ENCODE results near the gene VPS26A. TPM values are rescaled to one million over a fixed set of nuclear protein-coding genes. Genes with fewer than 3 reads are reported as not detected.

Gene VPS26A
- total and polyA plus RNA-seq, 2 experiments from 2014 or later, result 29.0 to 41.6 TPM

DNA sequence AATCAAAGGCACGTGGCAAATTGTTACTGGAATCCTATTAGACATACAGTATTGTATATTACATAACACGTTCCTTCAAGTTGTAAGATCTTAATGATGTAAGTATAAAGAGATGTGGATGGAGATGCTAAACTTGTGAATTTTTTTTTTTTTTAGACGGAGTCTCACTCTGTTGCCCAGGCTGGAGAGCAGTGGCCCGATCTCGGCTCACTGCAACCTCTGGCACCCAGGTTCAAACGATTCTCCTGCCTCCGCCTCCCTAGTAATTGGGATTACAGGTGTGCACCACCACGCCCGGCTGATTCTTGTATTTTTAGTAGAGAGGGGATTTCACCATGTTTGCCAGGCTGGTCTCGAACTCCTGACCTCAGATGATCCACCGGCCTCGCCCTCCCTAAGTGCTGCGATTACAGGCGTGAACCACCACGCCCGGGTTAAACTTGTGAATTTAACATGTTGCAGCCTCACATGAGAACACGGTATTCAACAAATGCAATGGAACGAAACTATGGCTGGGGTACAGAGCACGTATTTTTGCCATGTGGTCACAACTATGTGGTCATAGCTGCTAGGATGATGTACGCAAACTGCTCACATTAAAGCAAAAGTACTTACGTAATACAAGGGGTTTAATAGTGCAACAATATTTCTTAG is 55.2 kb downstream of the VPS26A start:
- peaks cover 2% of the 10 kb centered on the region; the same call in 1 of the 3 replicates for H3K9me3 Mint-ChIP-seq
- no peak for DNase-seq (ENCODE audit: low spot score)
- H3K4me3 Mint-ChIP-seq, result peak overlapping the region; percentile 97
- peak; percentile 1; the same call in 1 of the 2 replicates for TF ChIP-seq CREB1 (CRISPR knock-in tag; IDR thresholded peaks at IDR 0.05; ENCODE audit: low read depth)
- TF ChIP-seq JUNB (IDR thresholded peaks at IDR 0.05; ENCODE audit: unreplicated experiment), result no peak
- H3K4me3 ChIP-seq, result peak overlapping the region; percentile 84
- H3K9me2 ChIP-seq (ENCODE audit: insufficient read depth), result no peaks in the 10 kb centered on the region
- no peaks in the 10 kb centered on the region for H3K27me3 ChIP-seq (ENCODE audit: insufficient read depth)
- peaks cover 8% of the 10 kb centered on the region for H3K4me1 Mint-ChIP-seq
- ATAC-seq, result no peak; the same call in 2 of the 3 replicates
- H3K79me2 ChIP-seq (replicated peaks; ENCODE audit: insufficient read depth), result peaks cover 40% of the 10 kb centered on the region
- H3K4me2 ChIP-seq, result peak overlapping the region; percentile 97
- H4K20me1 ChIP-seq (replicated peaks; ENCODE audit: insufficient read depth), result no peaks in the 10 kb centered on the region; the same call in 1 of the 2 replicates
- no peaks in the 10 kb centered on the region for H3K36me3 ChIP-seq (ENCODE audit: insufficient read depth)
- H3F3A ChIP-seq (replicated peaks; ENCODE audit: low read depth), result no peaks in the 10 kb centered on the region
- peak overlapping the region; percentile 100 for H3K27ac Mint-ChIP-seq
- H3K4me1 ChIP-seq (ENCODE audit: insufficient read depth), result peaks cover 5% of the 10 kb centered on the region
- H2AFZ ChIP-seq, result no peak overlapping the region
- peaks cover 12% of the 10 kb centered on the region for H3K27me3 Mint-ChIP-seq (ENCODE audit: insufficient read depth, low read depth, poor library complexity)
- H3K27ac ChIP-seq (ENCODE audit: low read depth), result no peak overlapping the region
- 0 out of 3 replicates have a peak, but pooled peaks cover 4% of the 10 kb centered on the region for H3K36me3 Mint-ChIP-seq (ENCODE audit: low read depth)

DNA sequence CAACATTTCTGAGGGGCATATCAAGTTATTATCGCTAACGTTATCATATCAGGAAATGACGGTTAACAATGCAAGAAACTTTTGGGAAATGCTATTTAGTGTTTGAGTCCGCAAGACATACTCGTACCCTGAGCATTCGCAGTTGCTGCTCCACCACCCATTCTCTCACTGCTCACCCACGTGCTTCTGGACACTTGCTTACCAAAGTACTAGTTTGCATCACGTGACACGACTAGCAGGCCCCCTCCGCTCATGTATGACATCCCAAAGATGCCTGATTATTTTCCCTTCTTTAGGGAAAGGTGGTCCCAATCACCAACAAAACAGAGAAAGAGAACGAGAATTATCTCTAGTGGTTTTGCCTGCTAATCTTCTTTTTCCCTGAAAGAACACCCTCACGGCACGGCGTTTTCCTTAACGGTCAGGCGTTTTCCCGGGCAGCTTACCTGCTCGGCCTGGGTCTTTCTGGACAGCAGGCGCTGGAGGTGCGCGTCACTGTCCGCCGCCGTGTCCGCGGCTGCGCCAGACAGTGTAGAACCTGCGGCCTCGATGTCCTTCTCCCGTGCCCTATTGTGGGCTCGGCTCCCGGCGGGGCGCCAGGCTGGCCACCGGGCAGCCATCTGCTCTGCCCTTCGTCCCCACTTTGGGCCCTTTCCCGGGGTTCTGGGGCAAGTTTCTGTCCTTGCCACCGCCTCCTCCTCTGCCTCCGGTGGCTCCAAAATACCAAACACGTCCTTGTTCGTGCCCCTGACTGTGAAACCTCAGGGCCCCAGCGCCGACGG is 56.0 kb downstream of the VPS26A start, which contains the start of gene SUPV3L1:
Gene SUPV3L1, plus strand, starts transcription at position 492 of the 782 bp plus-strand sequence. Its CDS starts 58 bp downstream, at position 550.
- Histone ChIP-seq H3K4me1 (ENCODE audit: insufficient read depth) (peaks cover 5% of the 10 kb centered on the region), H3K4me2 (peak within 1 kb of the TSS; percentile 97), H4K20me1 (replicated peaks; ENCODE audit: insufficient read depth) (peaks cover 3% of the 10 kb centered on the region), H3K27ac (ENCODE audit: low read depth) (peak within 1 kb of the TSS; percentile 12; the same call in 1 of the 2 replicates), H3K36me3 (ENCODE audit: insufficient read depth) (no peaks in the 10 kb centered on the region), H3K27me3 (ENCODE audit: insufficient read depth) (no peaks in the 10 kb centered on the region), H2AFZ (peak within 1 kb of the TSS; percentile 1; the same call in 1 of the 2 replicates), H3K79me2 (replicated peaks; ENCODE audit: insufficient read depth) (peaks cover 47% of the 10 kb centered on the region), H3K4me3 (peak within 1 kb of the TSS; percentile 84), H3K9me2 (ENCODE audit: insufficient read depth) (no peaks in the 10 kb centered on the region), H3F3A (replicated peaks; ENCODE audit: low read depth) (no peaks in the 10 kb centered on the region)
- peak within 1 kb of the TSS; percentile 100 for H3K27ac Mint-ChIP-seq
- H3K27me3 Mint-ChIP-seq (ENCODE audit: insufficient read depth, low read depth, poor library complexity), result peaks cover 12% of the 10 kb centered on the region
- peak; percentile 98 for DNase-seq (ENCODE audit: low spot score)
- H3K4me1 Mint-ChIP-seq, result peaks cover 8% of the 10 kb centered on the region
- peaks cover 2% of the 10 kb centered on the region; the same call in 1 of the 3 replicates for H3K9me3 Mint-ChIP-seq
- ATAC-seq, result peak; percentile 93
- H3K36me3 Mint-ChIP-seq (ENCODE audit: low read depth), result 0 out of 3 replicates have a peak, but pooled peaks cover 4% of the 10 kb centered on the region
- peak within 1 kb of the TSS; percentile 97 for H3K4me3 Mint-ChIP-seq
- TF ChIP-seq EZH2 (IDR thresholded peaks at IDR 0.05; ENCODE audit: low read depth, unreplicated experiment) (no peak), JUNB (IDR thresholded peaks at IDR 0.05; ENCODE audit: unreplicated experiment) (no peak), CREB1 (CRISPR knock-in tag; IDR thresholded peaks at IDR 0.05; ENCODE audit: low read depth) (peak; percentile 99), NANOG (IDR thresholded peaks at IDR 0.05; ENCODE audit: borderline replicate concordance) (no peak), POLR2AphosphoS5 (IDR thresholded peaks at IDR 0.05; ENCODE audit: low read depth) (peak; percentile 66)
- TF ChIP-seq, protein P1, sequence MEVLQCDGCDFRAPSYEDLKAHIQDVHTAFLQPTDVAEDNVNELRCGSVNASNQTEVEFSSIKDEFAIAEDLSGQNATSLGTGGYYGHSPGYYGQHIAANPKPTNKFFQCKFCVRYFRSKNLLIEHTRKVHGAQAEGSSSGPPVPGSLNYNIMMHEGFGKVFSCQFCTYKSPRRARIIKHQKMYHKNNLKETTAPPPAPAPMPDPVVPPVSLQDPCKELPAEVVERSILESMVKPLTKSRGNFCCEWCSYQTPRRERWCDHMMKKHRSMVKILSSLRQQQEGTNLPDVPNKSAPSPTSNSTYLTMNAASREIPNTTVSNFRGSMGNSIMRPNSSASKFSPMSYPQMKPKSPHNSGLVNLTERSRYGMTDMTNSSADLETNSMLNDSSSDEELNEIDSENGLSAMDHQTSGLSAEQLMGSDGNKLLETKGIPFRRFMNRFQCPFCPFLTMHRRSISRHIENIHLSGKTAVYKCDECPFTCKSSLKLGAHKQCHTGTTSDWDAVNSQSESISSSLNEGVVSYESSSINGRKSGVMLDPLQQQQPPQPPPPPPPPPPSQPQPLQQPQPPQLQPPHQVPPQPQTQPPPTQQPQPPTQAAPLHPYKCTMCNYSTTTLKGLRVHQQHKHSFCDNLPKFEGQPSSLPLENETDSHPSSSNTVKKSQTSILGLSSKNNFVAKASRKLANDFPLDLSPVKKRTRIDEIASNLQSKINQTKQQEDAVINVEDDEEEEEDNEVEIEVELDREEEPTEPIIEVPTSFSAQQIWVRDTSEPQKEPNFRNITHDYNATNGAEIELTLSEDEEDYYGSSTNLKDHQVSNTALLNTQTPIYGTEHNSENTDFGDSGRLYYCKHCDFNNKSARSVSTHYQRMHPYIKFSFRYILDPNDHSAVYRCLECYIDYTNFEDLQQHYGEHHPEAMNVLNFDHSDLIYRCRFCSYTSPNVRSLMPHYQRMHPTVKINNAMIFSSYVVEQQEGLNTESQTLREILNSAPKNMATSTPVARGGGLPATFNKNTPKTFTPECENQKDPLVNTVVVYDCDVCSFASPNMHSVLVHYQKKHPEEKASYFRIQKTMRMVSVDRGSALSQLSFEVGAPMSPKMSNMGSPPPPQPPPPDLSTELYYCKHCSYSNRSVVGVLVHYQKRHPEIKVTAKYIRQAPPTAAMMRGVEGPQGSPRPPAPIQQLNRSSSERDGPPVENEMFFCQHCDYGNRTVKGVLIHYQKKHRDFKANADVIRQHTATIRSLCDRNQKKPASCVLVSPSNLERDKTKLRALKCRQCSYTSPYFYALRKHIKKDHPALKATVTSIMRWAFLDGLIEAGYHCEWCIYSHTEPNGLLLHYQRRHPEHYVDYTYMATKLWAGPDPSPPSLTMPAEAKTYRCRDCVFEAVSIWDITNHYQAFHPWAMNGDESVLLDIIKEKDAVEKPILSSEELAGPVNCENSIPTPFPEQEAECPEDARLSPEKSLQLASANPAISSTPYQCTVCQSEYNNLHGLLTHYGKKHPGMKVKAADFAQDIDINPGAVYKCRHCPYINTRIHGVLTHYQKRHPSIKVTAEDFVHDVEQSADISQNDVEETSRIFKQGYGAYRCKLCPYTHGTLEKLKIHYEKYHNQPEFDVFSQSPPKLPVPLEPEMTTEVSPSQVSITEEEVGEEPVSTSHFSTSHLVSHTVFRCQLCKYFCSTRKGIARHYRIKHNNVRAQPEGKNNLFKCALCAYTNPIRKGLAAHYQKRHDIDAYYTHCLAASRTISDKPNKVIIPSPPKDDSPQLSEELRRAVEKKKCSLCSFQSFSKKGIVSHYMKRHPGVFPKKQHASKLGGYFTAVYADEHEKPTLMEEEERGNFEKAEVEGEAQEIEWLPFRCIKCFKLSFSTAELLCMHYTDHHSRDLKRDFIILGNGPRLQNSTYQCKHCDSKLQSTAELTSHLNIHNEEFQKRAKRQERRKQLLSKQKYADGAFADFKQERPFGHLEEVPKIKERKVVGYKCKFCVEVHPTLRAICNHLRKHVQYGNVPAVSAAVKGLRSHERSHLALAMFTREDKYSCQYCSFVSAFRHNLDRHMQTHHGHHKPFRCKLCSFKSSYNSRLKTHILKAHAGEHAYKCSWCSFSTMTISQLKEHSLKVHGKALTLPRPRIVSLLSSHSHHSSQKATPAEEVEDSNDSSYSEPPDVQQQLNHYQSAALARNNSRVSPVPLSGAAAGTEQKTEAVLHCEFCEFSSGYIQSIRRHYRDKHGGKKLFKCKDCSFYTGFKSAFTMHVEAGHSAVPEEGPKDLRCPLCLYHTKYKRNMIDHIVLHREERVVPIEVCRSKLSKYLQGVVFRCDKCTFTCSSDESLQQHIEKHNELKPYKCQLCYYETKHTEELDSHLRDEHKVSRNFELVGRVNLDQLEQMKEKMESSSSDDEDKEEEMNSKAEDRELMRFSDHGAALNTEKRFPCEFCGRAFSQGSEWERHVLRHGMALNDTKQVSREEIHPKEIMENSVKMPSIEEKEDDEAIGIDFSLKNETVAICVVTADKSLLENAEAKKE (CRISPR knock-in tag; IDR thresholded peaks at IDR 0.05), result no peak
- TF ChIP-seq, protein P2, sequence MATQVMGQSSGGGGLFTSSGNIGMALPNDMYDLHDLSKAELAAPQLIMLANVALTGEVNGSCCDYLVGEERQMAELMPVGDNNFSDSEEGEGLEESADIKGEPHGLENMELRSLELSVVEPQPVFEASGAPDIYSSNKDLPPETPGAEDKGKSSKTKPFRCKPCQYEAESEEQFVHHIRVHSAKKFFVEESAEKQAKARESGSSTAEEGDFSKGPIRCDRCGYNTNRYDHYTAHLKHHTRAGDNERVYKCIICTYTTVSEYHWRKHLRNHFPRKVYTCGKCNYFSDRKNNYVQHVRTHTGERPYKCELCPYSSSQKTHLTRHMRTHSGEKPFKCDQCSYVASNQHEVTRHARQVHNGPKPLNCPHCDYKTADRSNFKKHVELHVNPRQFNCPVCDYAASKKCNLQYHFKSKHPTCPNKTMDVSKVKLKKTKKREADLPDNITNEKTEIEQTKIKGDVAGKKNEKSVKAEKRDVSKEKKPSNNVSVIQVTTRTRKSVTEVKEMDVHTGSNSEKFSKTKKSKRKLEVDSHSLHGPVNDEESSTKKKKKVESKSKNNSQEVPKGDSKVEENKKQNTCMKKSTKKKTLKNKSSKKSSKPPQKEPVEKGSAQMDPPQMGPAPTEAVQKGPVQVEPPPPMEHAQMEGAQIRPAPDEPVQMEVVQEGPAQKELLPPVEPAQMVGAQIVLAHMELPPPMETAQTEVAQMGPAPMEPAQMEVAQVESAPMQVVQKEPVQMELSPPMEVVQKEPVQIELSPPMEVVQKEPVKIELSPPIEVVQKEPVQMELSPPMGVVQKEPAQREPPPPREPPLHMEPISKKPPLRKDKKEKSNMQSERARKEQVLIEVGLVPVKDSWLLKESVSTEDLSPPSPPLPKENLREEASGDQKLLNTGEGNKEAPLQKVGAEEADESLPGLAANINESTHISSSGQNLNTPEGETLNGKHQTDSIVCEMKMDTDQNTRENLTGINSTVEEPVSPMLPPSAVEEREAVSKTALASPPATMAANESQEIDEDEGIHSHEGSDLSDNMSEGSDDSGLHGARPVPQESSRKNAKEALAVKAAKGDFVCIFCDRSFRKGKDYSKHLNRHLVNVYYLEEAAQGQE (IDR thresholded peaks at IDR 0.05; ENCODE audit: unreplicated experiment), result no peak
- TF ChIP-seq, protein P3, sequence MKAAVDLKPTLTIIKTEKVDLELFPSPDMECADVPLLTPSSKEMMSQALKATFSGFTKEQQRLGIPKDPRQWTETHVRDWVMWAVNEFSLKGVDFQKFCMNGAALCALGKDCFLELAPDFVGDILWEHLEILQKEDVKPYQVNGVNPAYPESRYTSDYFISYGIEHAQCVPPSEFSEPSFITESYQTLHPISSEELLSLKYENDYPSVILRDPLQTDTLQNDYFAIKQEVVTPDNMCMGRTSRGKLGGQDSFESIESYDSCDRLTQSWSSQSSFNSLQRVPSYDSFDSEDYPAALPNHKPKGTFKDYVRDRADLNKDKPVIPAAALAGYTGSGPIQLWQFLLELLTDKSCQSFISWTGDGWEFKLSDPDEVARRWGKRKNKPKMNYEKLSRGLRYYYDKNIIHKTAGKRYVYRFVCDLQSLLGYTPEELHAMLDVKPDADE (IDR thresholded peaks at IDR 0.05), result peak; percentile 71

Data from GM23338 (cell line).